Lung (tissue), 12 donors: ENCODE measurements around the gene ITPK1. TPM values are rescaled to one million over a fixed set of nuclear protein-coding genes. Genes with fewer than 3 reads are reported as not detected.

Source experiments
- ATAC-seq: fragments of 200-7000 bp; cut with Tn5 transposase; one replicate; pipeline ENCODE4 v1.9.1; 2020; ENCODE audit warnings: moderate number of reproducible peaks; ENCODE audit not compliant: insufficient read depth, low FRiP score
- DNase-seq, 3 donors: peaks; one replicate each; pipeline ENCODE4 v3.0.0-alpha.2; 2013 to 2017
- H3K27ac ChIP-seq, 2 donors: one replicate each; pipeline ENCODE4 v1.5.1; 2013; ENCODE audit warnings: mild to moderate bottlenecking in 2 of 2, moderate library complexity in 2 of 2, control low read depth in 1 of 2, inconsistent platforms in 1 of 2, low read depth in 1 of 2, low read length in 1 of 2
- H3K27me3 ChIP-seq, 3 donors: one replicate each; pipeline ENCODE4 v1.5.1; 2013; ENCODE audit warnings: low read length in 2 of 3; ENCODE audit not compliant: control insufficient read depth in 3 of 3, insufficient read depth in 3 of 3
- H3K36me3 ChIP-seq, 4 donors: one replicate each; pipeline ENCODE4 v1.5.1; 2013; ENCODE audit warnings: low read length in 4 of 4, mild to moderate bottlenecking in 1 of 4, moderate library complexity in 1 of 4; ENCODE audit not compliant: control insufficient read depth in 4 of 4, insufficient read depth in 4 of 4
- H3K4me1 ChIP-seq, 5 donors: one replicate each; pipeline ENCODE4 v1.5.1; 2013; ENCODE audit warnings: low read length in 5 of 5, mild to moderate bottlenecking in 2 of 5, moderate library complexity in 1 of 5; ENCODE audit not compliant: control insufficient read depth in 5 of 5, insufficient read depth in 5 of 5
- H3K4me3 ChIP-seq: one replicate; pipeline ENCODE4 v1.5.1; 2013; ENCODE audit warnings: mild to moderate bottlenecking, control low read depth, moderate library complexity
- H3K9ac ChIP-seq, 2 donors: one replicate each; pipeline ENCODE4 v1.5.1; 2013; ENCODE audit warnings: low read length in 2 of 2, control low read depth in 1 of 2; ENCODE audit not compliant: insufficient read depth in 1 of 2
- H3K9me3 ChIP-seq, 4 donors: one replicate each; pipeline ENCODE4 v1.5.1; 2013; ENCODE audit warnings: low read length in 3 of 4, mild to moderate bottlenecking in 1 of 4, moderate library complexity in 1 of 4; ENCODE audit not compliant: control insufficient read depth in 4 of 4, insufficient read depth in 3 of 4
- CTCF ChIP-seq: IDR thresholded peaks from 2 replicates; pipeline ENCODE4 v1.5.1; 2012; ENCODE audit warnings: mild to moderate bottlenecking; ENCODE audit errors: control extremely low read depth, extremely low read depth
- WGBS, 2 donors: extraction: QIAGEN DNeasy Blood & Tissue Kit; methylation state at CpG; one replicate each; pipeline ENCODE4 v1.1.7; 2013; 5-methylcytosine and 5-hydroxymethylcytosine counted together
- polyA plus RNA-seq, 2 donors: library from polyadenylated mRNA; stranded (reverse); fragments of 200-250 nt; gene quantifications; one replicate each; pipeline ENCODE4 v1.2.1, GENCODE V29; 2013
- total RNA-seq, 2 donors: library from RNA; depleted of rRNA in 1 of 2; stranded (reverse); fragments of >200 nt in 1 of 2; gene quantifications; one replicate each; pipeline ENCODE4 v1.2.1, GENCODE V29; 2014 to 2021
- donor health status: control.
- donor health status: control.
- donor health status: Bipolar disorder and iron deficiency.
- donor health status: healthy.
- donor health status: DM: yes; HTN: yes; CAD: no.

Gene ITPK1
- total and polyA plus RNA-seq, 4 donors: 17.5 to 99.4 (median 45.3) TPM

GRCh38 chr14:92948647-92949046 is 167.1 kb downstream of the ITPK1 start:
- H3K4me1 ChIP-seq: peaks cover 0 to 7% (median 0%) of the 10 kb centered on the region in 5 donors
- no peak overlapping the region for H3K9ac ChIP-seq
- H3K4me3 ChIP-seq: no peak overlapping the region
- no peak for DNase-seq
- ATAC-seq: no peak
- no peak for TF ChIP-seq CTCF
- H3K27me3 ChIP-seq: no peaks in the 10 kb centered on the region
- H3K9me3 ChIP-seq: no peaks in the 10 kb centered on the region
- no peak overlapping the region for H3K27ac ChIP-seq
- H3K36me3 ChIP-seq: peaks cover 0 to 36% (median 6%) of the 10 kb centered on the region in 4 donors
- WGBS, 2 donors: 94 to 96% methylated on average over 22 of the region's 22 CpGs

GRCh38 chr14:92946847-92947545 is 168.7 kb downstream of the ITPK1 start:
- Histone ChIP-seq H3K9me3 (no peaks in the 10 kb centered on the region), H3K36me3 (peaks cover 0 to 52% (median 6%) of the 10 kb centered on the region in 4 donors), H3K4me3 (no peak overlapping the region), H3K27ac (no peak overlapping the region), H3K4me1 (peaks cover 0 to 7% (median 0%) of the 10 kb centered on the region in 5 donors), H3K9ac (no peak overlapping the region), H3K27me3 (no peaks in the 10 kb centered on the region)
- ATAC-seq (no peak), DNase-seq (no peak)
- no peak for TF ChIP-seq CTCF
- WGBS, 2 donors: 94 to 95% methylated on average over 12 of the region's 12 CpGs

- TF ChIP-seq CTCF: no peak
- Histone ChIP-seq H3K27ac (no peak overlapping the region), H3K36me3 (peaks cover 0 to 56% (median 6%) of the 10 kb centered on the region in 4 donors), H3K9me3 (no peaks in the 10 kb centered on the region), H3K4me3 (no peak overlapping the region), H3K4me1 (peaks cover 0 to 7% (median 0%) of the 10 kb centered on the region in 5 donors), H3K27me3 (no peaks in the 10 kb centered on the region), H3K9ac (no peak overlapping the region)
- WGBS, 2 donors: 70 to 86% methylated on average over 38 of the region's 38 CpGs
- peak; percentile 25 to 53 (median 29) for DNase-seq
- no peak for ATAC-seq
These were observed 169.5 kb downstream of the ITPK1 start for GRCh38 chr14:92945959-92946846.
